Stimulated activated effector memory CD8-positive, alpha-beta T cell treated with anti-CD3 and anti-CD28 coated beads, Interleukin-12 subunit alpha, Interleukin-12 subunit beta, amount 100 ng/mL, for 72 hours (primary cell): Measurements from ENCODE around the gene RHBDF2.

ENCODE experiments used
- ATAC-seq: fragments of 150-1000 bp; cut with Tn5 transposase; 2 replicates; pipeline ENCODE4 v1.10.0; 2021
- DNase-seq, 2 donors: peaks; one replicate each; pipeline ENCODE4 v3.0.0; 2021 to 2022; ENCODE audit warnings: low spot score in 2 of 2
- H3K27ac Mint-ChIP-seq: one replicate; pipeline ENCODE4 v1.8.0; 2022; ENCODE audit warnings: mild to moderate bottlenecking, mixed read lengths
- H3K36me3 Mint-ChIP-seq: one replicate; pipeline ENCODE4 v1.8.0; 2022; ENCODE audit warnings: mild to moderate bottlenecking, mixed read lengths
- H3K4me1 Mint-ChIP-seq: one replicate; pipeline ENCODE4 v1.8.0; 2022; ENCODE audit warnings: mixed read lengths
- H3K4me3 Mint-ChIP-seq: one replicate; pipeline ENCODE4 v1.8.0; 2022; ENCODE audit warnings: mild to moderate bottlenecking, mixed read lengths
- H3K9me3 Mint-ChIP-seq: one replicate; pipeline ENCODE4 v1.8.0; 2022; ENCODE audit warnings: mixed read lengths

Gene RHBDF2

DNA sequence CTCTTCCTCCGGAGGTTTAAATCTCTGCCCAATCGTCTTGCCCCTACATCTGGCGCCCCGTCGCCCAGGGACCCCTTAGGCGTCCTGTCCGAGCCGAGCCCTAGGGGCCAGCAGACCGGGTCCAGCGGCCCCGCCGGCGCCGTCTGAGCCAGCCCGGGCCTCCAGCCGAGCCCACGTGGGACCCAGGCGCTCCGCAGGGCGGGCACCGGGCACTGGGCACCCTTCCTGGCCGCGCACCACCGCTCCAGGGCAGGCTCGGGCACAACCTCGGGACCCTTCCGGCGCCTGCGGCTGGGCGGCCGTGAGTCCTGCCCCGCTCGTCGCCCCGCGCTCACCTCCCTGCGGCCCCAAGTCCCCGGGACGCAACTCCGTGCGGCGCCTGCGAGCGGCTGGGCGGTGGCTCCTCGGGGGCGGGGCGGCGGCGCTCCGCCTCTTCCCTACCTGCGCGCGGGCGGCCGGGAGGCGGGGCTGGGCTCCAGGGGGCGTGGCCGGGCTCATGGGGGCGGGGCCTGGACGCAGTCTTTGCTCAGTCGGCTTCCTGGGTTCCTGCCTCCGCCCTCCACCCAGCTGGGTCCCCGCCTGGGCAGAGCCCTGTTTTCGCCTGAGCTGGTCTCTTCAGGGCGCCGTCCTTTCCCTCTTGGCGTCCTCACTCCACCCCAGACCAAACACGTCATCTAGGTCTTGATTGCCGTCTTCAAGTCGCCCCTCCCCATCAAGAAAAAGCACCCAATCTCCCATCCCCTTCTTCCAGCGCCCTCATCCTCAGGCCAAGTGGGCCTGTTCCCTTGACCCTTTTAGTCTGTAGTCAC is at the start of gene RHBDF2:
Gene RHBDF2, minus strand, starts transcription at position 406 of the 809 bp plus-strand sequence. CDS start 19,899 bp downstream, outside the sequence.
- ATAC-seq (peak; percentile 83), DNase-seq (peak; percentile 99)
- H3K4me1 Mint-ChIP-seq = peaks cover 61% of the 10 kb centered on the region
- peak within 1 kb of the TSS; percentile 97 for H3K27ac Mint-ChIP-seq
- H3K36me3 Mint-ChIP-seq = peaks cover 31% of the 10 kb centered on the region
- H3K4me3 Mint-ChIP-seq = peak within 1 kb of the TSS; percentile 91
- no peaks in the 10 kb centered on the region for H3K9me3 Mint-ChIP-seq

- DNase-seq = no peak
- peaks cover 4% of the 10 kb centered on the region for H3K4me1 Mint-ChIP-seq
- H3K9me3 Mint-ChIP-seq = no peaks in the 10 kb centered on the region
- H3K27ac Mint-ChIP-seq = no peak overlapping the region
- ATAC-seq = no peak
- H3K36me3 Mint-ChIP-seq = no peaks in the 10 kb centered on the region
- H3K4me3 Mint-ChIP-seq = no peak overlapping the region
These were observed 48.3 kb upstream of the RHBDF2 start for GRCh38 chr17:76549539-76549938.

GRCh38 chr17:76549215-76549518 is 47.9 kb upstream of the RHBDF2 start:
- no peaks in the 10 kb centered on the region for H3K9me3 Mint-ChIP-seq
- ATAC-seq (no peak), DNase-seq (no peak)
- no peaks in the 10 kb centered on the region for H3K36me3 Mint-ChIP-seq
- no peak overlapping the region for H3K27ac Mint-ChIP-seq
- peaks cover under 1% of the 10 kb centered on the region for H3K4me1 Mint-ChIP-seq
- H3K4me3 Mint-ChIP-seq = no peak overlapping the region

- no peaks in the 10 kb centered on the region for H3K4me1 Mint-ChIP-seq
- H3K36me3 Mint-ChIP-seq = no peaks in the 10 kb centered on the region
- no peak overlapping the region for H3K4me3 Mint-ChIP-seq
- H3K27ac Mint-ChIP-seq = no peak overlapping the region
- no peak for ATAC-seq
- no peak for DNase-seq
- no peaks in the 10 kb centered on the region for H3K9me3 Mint-ChIP-seq
These were observed 47.4 kb upstream of the RHBDF2 start for GRCh38 chr17:76548378-76549214.

DNA sequence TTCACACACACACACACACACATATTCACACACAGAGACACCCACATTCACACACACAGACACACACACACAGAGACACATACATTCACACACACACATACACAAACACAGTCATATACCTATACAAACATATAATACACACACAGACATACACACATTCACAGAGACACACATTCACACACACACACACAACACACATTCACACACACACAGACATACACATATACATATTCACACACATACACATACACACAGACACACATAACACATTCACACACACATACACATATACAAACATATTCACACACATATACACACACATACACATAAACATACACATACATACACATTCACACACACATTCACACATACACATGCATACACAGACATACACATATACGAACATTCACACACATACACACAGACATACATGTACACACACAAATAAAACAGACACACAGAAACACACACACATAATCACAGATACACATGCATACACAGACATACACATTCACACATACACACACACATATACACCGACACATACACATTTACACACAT is 46.5 kb upstream of the RHBDF2 start:
- peaks cover 2% of the 10 kb centered on the region for H3K4me1 Mint-ChIP-seq
- no peaks in the 10 kb centered on the region for H3K36me3 Mint-ChIP-seq

GRCh38 chr17:76547183-76547641 is 46.0 kb upstream of the RHBDF2 start:
- H3K36me3 Mint-ChIP-seq = no peaks in the 10 kb centered on the region
- H3K27ac Mint-ChIP-seq = no peak overlapping the region
- peaks cover 7% of the 10 kb centered on the region for H3K4me1 Mint-ChIP-seq
- H3K9me3 Mint-ChIP-seq = no peaks in the 10 kb centered on the region
- DNase-seq (peak; percentile 18 to 71), ATAC-seq (peak; percentile 80)
- H3K4me3 Mint-ChIP-seq = no peak overlapping the region

More for the DNA sequence above, 46.5 kb upstream of the RHBDF2 start:
- ATAC-seq (no peak), DNase-seq (no peak)
- Mint-ChIP-seq H3K27ac (no peak overlapping the region), H3K4me3 (no peak overlapping the region), H3K9me3 (no peaks in the 10 kb centered on the region)

DNA sequence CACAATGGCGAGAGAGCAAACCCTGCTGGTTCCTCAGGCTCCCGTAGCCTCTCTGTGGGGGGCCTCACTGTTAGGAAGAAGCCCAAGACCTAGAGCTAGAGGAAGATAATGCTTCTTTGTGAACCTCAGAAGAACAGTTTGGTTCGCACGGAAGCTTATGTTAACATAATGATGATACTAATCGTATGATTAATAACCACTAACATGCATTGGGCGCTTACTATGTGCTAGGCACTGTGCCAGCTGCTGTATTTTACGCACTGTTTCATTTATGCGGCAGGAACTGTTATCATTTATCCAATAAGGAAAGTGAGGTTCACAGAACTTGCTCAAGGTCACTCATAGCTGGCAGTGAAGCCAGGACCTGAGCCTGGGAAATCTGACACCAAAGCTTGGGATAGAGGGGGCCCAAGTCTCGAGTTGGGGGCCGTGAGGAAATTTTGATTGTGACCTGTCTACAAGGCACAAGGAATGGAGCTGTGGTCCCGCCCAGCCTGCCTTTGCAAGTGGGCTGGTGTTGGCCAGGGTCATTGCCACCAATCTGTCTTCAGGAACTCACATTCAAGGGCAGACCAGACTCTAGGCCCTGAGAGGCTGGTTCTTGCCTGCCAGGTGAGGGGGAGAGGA is 45.4 kb upstream of the RHBDF2 start:
- no peak for DNase-seq
- peaks cover 8% of the 10 kb centered on the region for H3K4me1 Mint-ChIP-seq
- no peak for ATAC-seq
- no peak overlapping the region for H3K27ac Mint-ChIP-seq
- H3K36me3 Mint-ChIP-seq = no peaks in the 10 kb centered on the region
- no peak overlapping the region for H3K4me3 Mint-ChIP-seq
- H3K9me3 Mint-ChIP-seq = no peaks in the 10 kb centered on the region

- Mint-ChIP-seq H3K4me3 (no peak overlapping the region), H3K9me3 (no peaks in the 10 kb centered on the region), H3K36me3 (no peaks in the 10 kb centered on the region), H3K4me1 (peaks cover 8% of the 10 kb centered on the region), H3K27ac (no peak overlapping the region)
- ATAC-seq (no peak), DNase-seq (no peak)
These were observed 44.8 kb upstream of the RHBDF2 start for GRCh38 chr17:76545918-76546555.

DNA sequence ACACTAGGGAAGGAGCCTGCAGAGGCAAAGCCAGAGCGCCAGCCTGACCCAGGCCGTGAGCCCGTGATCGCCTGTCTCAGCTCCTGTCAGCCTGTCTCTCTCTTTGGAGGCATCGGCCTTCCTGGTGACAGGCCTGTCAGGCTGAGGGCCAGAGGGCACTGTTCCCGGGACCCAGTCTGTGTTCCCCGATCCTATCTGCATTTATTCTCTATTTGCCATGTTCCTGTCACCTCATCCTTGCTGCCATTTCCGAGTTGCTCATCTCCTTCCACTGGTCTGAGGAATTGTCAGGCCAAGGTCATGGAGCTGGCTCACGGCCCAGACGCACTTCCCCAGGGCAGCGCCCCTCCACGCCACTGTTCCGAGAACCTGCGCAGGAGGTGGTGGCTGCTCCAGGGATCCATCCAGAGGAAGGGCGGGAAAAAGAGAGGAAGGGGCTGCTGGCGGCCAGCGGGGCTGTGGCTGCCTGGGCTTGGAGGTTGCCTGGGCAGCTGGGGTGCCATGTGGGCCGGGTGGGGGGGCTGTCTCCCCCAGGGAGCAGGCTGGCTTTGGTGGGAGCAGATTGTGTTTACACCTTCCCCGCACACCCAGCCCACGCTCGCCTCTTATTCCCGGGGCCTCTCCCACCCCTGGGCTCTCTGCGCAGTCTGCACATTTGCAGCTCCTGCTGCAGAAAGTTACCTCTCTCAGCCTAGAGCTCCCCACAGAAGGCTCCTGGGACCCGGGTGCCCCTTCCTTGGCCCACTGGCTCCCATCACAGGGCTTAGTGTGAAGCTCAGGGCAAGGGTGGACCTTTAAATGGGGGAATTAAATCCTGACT is 43.5 kb upstream of the RHBDF2 start:
- Mint-ChIP-seq H3K27ac (no peak overlapping the region), H3K4me3 (no peak overlapping the region), H3K9me3 (no peaks in the 10 kb centered on the region), H3K4me1 (peaks cover 8% of the 10 kb centered on the region), H3K36me3 (no peaks in the 10 kb centered on the region)
- DNase-seq (no peak), ATAC-seq (no peak)

GRCh38 chr17:76543826-76544545 is 42.8 kb upstream of the RHBDF2 start:
- no peaks in the 10 kb centered on the region for H3K36me3 Mint-ChIP-seq
- no peak for DNase-seq
- no peaks in the 10 kb centered on the region for H3K9me3 Mint-ChIP-seq
- H3K4me1 Mint-ChIP-seq = peaks cover 8% of the 10 kb centered on the region
- no peak overlapping the region for H3K4me3 Mint-ChIP-seq
- no peak overlapping the region for H3K27ac Mint-ChIP-seq
- no peak for ATAC-seq

DNA sequence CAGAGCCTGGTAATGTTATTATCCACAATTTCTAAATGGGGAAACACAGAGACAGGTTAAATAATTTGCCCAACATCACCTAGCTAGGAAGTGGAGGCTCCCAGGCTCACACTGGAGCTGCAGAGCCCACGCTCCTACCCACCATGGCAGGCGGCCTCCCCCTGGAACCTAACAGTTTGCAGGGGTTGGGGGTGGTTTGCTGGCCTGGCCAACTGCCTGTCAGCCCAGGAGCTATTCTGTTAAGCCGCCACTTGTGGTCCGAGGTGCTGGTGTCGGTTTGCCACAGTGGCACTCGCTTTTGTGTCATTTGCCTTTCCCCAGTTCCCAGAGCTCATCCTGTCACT is 42.2 kb upstream of the RHBDF2 start:
- Mint-ChIP-seq H3K9me3 (no peaks in the 10 kb centered on the region), H3K4me1 (peaks cover 8% of the 10 kb centered on the region), H3K36me3 (no peaks in the 10 kb centered on the region), H3K27ac (no peak overlapping the region), H3K4me3 (no peak overlapping the region)
- ATAC-seq (no peak), DNase-seq (no peak)

GRCh38 chr17:76542984-76543383 is 41.8 kb upstream of the RHBDF2 start:
- Mint-ChIP-seq H3K36me3 (no peaks in the 10 kb centered on the region), H3K4me1 (peaks cover 8% of the 10 kb centered on the region), H3K9me3 (no peaks in the 10 kb centered on the region), H3K4me3 (no peak overlapping the region), H3K27ac (peak overlapping the region; percentile 24)
- no peak for DNase-seq
- no peak for ATAC-seq

DNA sequence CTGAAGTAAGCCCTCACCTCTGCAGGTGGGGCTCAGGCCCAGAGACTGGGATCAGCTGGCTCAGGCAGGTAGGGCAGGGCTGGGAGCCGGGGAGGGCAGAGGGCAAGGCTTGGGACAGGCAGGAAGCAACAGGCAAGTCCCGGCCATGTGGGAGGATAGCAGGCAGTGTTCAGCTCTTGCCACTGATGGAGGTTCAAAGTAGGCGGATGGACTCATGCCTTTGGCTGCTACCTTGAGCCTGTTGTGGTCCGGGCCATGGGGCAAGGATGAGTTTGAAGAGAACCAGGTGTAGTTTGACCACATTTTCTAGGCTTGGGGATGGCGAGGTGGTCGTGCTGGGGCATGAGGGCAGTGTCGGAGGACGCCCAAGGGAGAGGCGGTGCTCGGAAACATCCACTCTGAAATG is 41.3 kb upstream of the RHBDF2 start:
- Mint-ChIP-seq H3K36me3 (no peaks in the 10 kb centered on the region), H3K9me3 (no peaks in the 10 kb centered on the region), H3K27ac (peak overlapping the region; percentile 24), H3K4me3 (no peak overlapping the region), H3K4me1 (peaks cover 8% of the 10 kb centered on the region)
- ATAC-seq = no peak
- no peak for DNase-seq
